Activated CD4-positive, alpha-beta T cell treated with anti-CD3 and anti-CD28 coated beads, Interleukin-2, amount 10 ng/mL, durations not matched to agents 24 days and 14 days (primary cell): Measurements from ENCODE around the gene SPDL1. TPM values are rescaled to one million over a fixed set of nuclear protein-coding genes. Genes with fewer than 3 reads are reported as not detected.

Experiments
- DNase-seq: peaks from one replicate; pipeline ENCODE4 v3.0.0; 2022
- H3K27ac Mint-ChIP-seq: one replicate; pipeline ENCODE4 v1.8.0; 2022; ENCODE audit warnings: mild to moderate bottlenecking, mixed read lengths
- H3K27me3 Mint-ChIP-seq: one replicate; pipeline ENCODE4 v1.8.0; 2022; ENCODE audit warnings: mixed read lengths
- H3K36me3 Mint-ChIP-seq: one replicate; pipeline ENCODE4 v1.8.0; 2022; ENCODE audit warnings: low read depth, mild to moderate bottlenecking, mixed read lengths
- H3K4me1 Mint-ChIP-seq: one replicate; pipeline ENCODE4 v1.8.0; 2021; ENCODE audit warnings: mixed read lengths
- H3K4me3 Mint-ChIP-seq: one replicate; pipeline ENCODE4 v1.8.0; 2022; ENCODE audit warnings: mild to moderate bottlenecking, moderate library complexity, mixed read lengths
- H3K9me3 Mint-ChIP-seq: one replicate; pipeline ENCODE4 v1.8.0; 2021; ENCODE audit warnings: mixed read lengths
- intact Hi-C: fragments of 100-400 bp; cut with micrococcal nuclease; formaldehyde crosslinking; loops from one replicate; pipeline ENCODE4 v1.15.1; 2023
- total RNA-seq: library from RNA; stranded (reverse); gene quantifications from 2 replicates; pipeline ENCODE4 v1.2.3, GENCODE V29; 2022

Gene SPDL1
- total RNA-seq, 1 donor from 2014 or later, result 38.5 TPM

- Mint-ChIP-seq H3K4me3 (peak overlapping the region; percentile 53), H3K4me1 (peaks cover 83% of the 10 kb centered on the region), H3K27ac (peak overlapping the region; percentile 97), H3K9me3 (no peaks in the 10 kb centered on the region), H3K36me3 (peaks cover 50% of the 10 kb centered on the region), H3K27me3 (no peaks in the 10 kb centered on the region)
- peak; percentile 60 for DNase-seq
- intact Hi-C loops, result loop anchor here (1.0 to 5.0 kb wide), 4 partner anchors 8 to 683 kb away; no protein-coding TSS in a partner anchor
These were observed 65.2 kb downstream of the SPDL1 start for GRCh38 chr5:169648725-169649310.

DNA sequence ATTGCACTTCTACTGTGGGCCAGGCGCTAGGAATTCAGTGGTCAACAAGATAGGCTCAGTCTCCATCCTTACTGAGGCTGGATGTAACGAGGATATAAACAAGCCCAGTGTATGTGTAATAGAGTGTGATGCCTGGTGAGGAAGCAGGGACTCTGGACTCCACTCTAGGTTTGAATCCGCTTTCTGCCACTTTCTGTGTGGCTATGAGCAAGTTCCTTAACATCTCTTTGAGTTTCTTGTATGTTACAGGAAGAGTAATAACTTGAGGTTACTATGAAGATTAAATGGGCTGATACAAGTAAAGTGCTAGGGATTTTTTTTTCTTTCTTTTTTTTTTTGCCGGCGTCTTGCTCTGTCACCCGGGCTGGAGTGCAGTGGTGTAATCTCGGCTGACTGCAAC, 65.9 kb downstream of the SPDL1 start:
- intact Hi-C loops, result loop anchor here (1.0 to 5.0 kb wide), 4 partner anchors 8 to 683 kb away; no protein-coding TSS in a partner anchor
- peak; percentile 75 for DNase-seq
- Mint-ChIP-seq H3K27ac (peak overlapping the region; percentile 97), H3K4me1 (peaks cover 85% of the 10 kb centered on the region), H3K36me3 (peaks cover 54% of the 10 kb centered on the region), H3K4me3 (peak overlapping the region; percentile 53), H3K27me3 (no peaks in the 10 kb centered on the region), H3K9me3 (no peaks in the 10 kb centered on the region)

DNA sequence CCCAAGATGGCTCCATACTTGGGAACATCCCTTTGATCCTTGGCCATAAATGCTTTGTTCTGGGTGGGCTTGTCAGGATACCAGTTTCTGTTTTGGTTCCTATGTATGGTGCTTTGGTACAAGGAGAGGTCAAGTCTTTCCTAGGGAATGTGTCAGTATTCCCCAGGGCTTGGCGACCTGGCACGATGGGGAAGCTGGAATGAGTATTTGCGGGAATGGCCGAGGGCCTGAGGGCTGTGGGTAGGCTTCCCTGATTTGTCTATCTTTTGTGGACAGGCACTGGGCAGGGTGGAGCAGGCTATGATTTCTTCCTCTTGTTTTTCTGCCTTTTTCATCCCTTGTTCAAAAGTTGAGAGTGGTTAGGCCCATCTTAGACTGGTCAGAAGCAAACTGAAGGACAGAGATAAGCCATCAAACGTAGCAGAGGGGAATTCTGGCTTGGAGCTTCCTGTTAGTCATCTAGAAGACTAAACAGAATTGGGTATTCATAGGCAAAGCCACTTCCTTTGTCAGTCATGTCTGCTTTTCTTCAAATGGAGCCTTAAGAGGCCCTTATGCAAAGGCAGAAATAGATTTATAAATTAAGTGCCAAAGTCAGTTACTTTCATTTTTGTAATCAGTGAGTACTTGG, 67.2 kb downstream of the SPDL1 start:
- H3K36me3 Mint-ChIP-seq, result peaks cover 59% of the 10 kb centered on the region
- DNase-seq, result peak; percentile 79
- no peaks in the 10 kb centered on the region for H3K9me3 Mint-ChIP-seq
- intact Hi-C loops, result loop anchor here (1.0 to 10.0 kb wide), 4 partner anchors 20 to 1076 kb away; partner anchors contain the start of genes PANK3 and SPDL1
- peak overlapping the region; percentile 83 for H3K4me3 Mint-ChIP-seq
- no peaks in the 10 kb centered on the region for H3K27me3 Mint-ChIP-seq
- H3K27ac Mint-ChIP-seq, result peak overlapping the region; percentile 97
- peaks cover 88% of the 10 kb centered on the region for H3K4me1 Mint-ChIP-seq

- peak overlapping the region; percentile 83 for H3K4me3 Mint-ChIP-seq
- H3K4me1 Mint-ChIP-seq, result peaks cover 88% of the 10 kb centered on the region
- H3K36me3 Mint-ChIP-seq, result peaks cover 60% of the 10 kb centered on the region
- no peaks in the 10 kb centered on the region for H3K27me3 Mint-ChIP-seq
- intact Hi-C loops, result loop anchor here (1.0 to 10.0 kb wide), 4 partner anchors 20 to 1077 kb away; partner anchors contain the start of genes PANK3 and SPDL1
- no peak for DNase-seq
- no peaks in the 10 kb centered on the region for H3K9me3 Mint-ChIP-seq
- peak overlapping the region; percentile 97 for H3K27ac Mint-ChIP-seq
These were observed 68.0 kb downstream of the SPDL1 start for GRCh38 chr5:169651526-169651925.

DNA sequence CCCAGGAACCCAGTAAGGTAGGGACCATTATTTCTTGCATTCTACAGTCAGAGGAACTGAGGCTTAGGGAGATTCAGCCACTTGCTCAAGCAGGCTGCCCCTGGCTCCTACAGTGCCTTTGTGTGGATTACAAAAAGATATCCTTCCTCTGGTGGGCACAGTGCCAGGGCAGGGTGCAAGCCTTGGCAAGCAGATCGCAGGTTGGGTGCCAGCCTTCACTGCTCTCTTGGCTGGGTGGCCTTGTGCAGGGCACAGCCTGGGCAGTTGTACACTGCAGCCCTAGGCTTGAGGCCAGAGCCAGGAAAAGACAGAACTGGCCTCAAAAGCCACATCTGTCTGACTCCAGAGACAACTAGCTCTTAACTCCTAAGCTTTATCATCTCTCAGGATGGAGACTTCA, 68.5 kb downstream of the SPDL1 start:
- intact Hi-C loops, result loop anchor here (10.0 kb wide), 2 partner anchors 623 to 1077 kb away; partner anchors contain the start of gene PANK3
- peak overlapping the region; percentile 27 for H3K4me3 Mint-ChIP-seq
- no peaks in the 10 kb centered on the region for H3K27me3 Mint-ChIP-seq
- peaks cover 88% of the 10 kb centered on the region for H3K4me1 Mint-ChIP-seq
- H3K36me3 Mint-ChIP-seq, result peaks cover 61% of the 10 kb centered on the region
- H3K9me3 Mint-ChIP-seq, result no peaks in the 10 kb centered on the region
- DNase-seq, result no peak
- H3K27ac Mint-ChIP-seq, result peak overlapping the region; percentile 97

GRCh38 chr5:169653091-169653490, 69.5 kb downstream of the SPDL1 start:
- no peak for DNase-seq
- H3K4me1 Mint-ChIP-seq, result peaks cover 87% of the 10 kb centered on the region
- H3K27ac Mint-ChIP-seq, result peak overlapping the region; percentile 78
- H3K36me3 Mint-ChIP-seq, result peaks cover 62% of the 10 kb centered on the region
- H3K9me3 Mint-ChIP-seq, result no peaks in the 10 kb centered on the region
- no peak overlapping the region for H3K4me3 Mint-ChIP-seq
- no peaks in the 10 kb centered on the region for H3K27me3 Mint-ChIP-seq
- intact Hi-C loops, result loop anchor here (10.0 kb wide), 2 partner anchors 622 to 1078 kb away; partner anchors contain the start of gene PANK3

Other genes with a start within 250 kb of the SPDL1 start
- gene DOCK2, start 53.5 kb downstream of the SPDL1 start, total RNA-seq, result 206 and 215 TPM in 2 replicates